Measurements from ENCODE around the gene AQP3.
"Not testable (repeated sequence)": the region's sequence is repeated elsewhere in the genome, so short reads cannot be mapped to it uniquely, and the experiment has no call there.

AQP3 gene

DNA sequence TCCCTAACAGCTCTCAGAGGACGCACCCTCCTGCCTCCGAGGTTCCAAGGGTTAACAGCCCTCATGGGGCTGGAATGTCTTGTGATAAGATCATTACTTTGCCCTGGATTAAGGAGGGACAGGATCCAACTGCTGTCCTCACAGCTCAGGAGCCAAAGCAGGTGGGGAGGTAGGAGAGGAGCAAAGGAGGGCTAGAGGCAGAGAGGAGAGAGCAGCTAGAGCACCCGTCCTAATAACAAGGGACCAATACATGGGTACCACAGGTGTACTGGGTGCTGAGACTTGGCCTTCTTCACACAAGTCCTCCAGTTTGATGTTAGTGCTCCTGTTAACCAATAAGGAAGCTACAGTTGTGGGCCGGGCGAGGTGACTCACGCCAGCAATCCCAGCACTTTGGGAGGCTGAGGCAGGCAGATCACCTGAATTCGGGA lies 54.8 kb downstream of the AQP3 start:
- not testable (repeated sequence) for FAIRE-seq; DNase-seq (ENCODE audit: extremely low spot score, insufficient read length, low read depth)
